HG03139 (cell line): ENCODE measurements around the gene ATP11A.
"Not testable (repeated sequence)": the region's sequence is repeated elsewhere in the genome, so short reads cannot be mapped to it uniquely, and the experiment has no call there.

ENCODE experiments used
- ATAC-seq: cut with Tn5 transposase; IDR thresholded peaks from one replicate; pipeline ENCODE4 v1.9.1; 2021; ENCODE audit not compliant: unreplicated experiment

Gene ATP11A

GRCh38 chr13:112875627-112876026, 185.8 kb downstream of the ATP11A start:
- ATAC-seq = no peak

GRCh38 chr13:112876305-112877000, 186.6 kb downstream of the ATP11A start:
- ATAC-seq = no peak

GRCh38 chr13:112877066-112877465, 187.2 kb downstream of the ATP11A start:
- ATAC-seq = no peak

- no peak for ATAC-seq
These were observed 187.7 kb downstream of the ATP11A start for GRCh38 chr13:112877539-112877938.

GRCh38 chr13:112877976-112878955, 188.4 kb downstream of the ATP11A start:
- ATAC-seq = no peak

- ATAC-seq = no peak
These were observed 189.5 kb downstream of the ATP11A start for GRCh38 chr13:112879283-112879833.

GRCh38 chr13:112880221-112880641, 190.4 kb downstream of the ATP11A start:
- no peak for ATAC-seq

- ATAC-seq = no peak
These were observed 191.2 kb downstream of the ATP11A start for GRCh38 chr13:112880976-112881540.

GRCh38 chr13:112881656-112882554, 192.1 kb downstream of the ATP11A start:
- ATAC-seq = no peak

GRCh38 chr13:112882555-112883024, 192.8 kb downstream of the ATP11A start:
- ATAC-seq = no peak

- ATAC-seq = no peak
These were observed 193.6 kb downstream of the ATP11A start for GRCh38 chr13:112883241-112883945.

- not testable (repeated sequence) for ATAC-seq
These were observed 194.9 kb downstream of the ATP11A start for GRCh38 chr13:112884700-112885099.

- ATAC-seq = no peak
These were observed 195.5 kb downstream of the ATP11A start for GRCh38 chr13:112885242-112885781.

- no peak for ATAC-seq
These were observed 196.0 kb downstream of the ATP11A start for GRCh38 chr13:112885782-112886268.

GRCh38 chr13:112887151-112887550, 197.3 kb downstream of the ATP11A start:
- ATAC-seq = no peak

- no peak for ATAC-seq
These were observed 197.7 kb downstream of the ATP11A start for GRCh38 chr13:112887557-112887991.

GRCh38 chr13:112888238-112889111, 198.6 kb downstream of the ATP11A start:
- ATAC-seq = no peak
